GM19395 (cell line): ENCODE results near the gene TRIM52.

Experiments used
- ATAC-seq: cut with Tn5 transposase; IDR thresholded peaks from one replicate; pipeline ENCODE4 v1.9.1; 2021; ENCODE audit warnings: mild to moderate bottlenecking, moderate library complexity; ENCODE audit not compliant: unreplicated experiment

TRIM52 gene

GRCh38 chr5:181259283-181259682 is 1.7 kb downstream of the TRIM52 start:
- no peak for ATAC-seq

- ATAC-seq: no peak
Observed at GRCh38 chr5:181258576-181258975, 2.4 kb downstream of the TRIM52 start.

DNA sequence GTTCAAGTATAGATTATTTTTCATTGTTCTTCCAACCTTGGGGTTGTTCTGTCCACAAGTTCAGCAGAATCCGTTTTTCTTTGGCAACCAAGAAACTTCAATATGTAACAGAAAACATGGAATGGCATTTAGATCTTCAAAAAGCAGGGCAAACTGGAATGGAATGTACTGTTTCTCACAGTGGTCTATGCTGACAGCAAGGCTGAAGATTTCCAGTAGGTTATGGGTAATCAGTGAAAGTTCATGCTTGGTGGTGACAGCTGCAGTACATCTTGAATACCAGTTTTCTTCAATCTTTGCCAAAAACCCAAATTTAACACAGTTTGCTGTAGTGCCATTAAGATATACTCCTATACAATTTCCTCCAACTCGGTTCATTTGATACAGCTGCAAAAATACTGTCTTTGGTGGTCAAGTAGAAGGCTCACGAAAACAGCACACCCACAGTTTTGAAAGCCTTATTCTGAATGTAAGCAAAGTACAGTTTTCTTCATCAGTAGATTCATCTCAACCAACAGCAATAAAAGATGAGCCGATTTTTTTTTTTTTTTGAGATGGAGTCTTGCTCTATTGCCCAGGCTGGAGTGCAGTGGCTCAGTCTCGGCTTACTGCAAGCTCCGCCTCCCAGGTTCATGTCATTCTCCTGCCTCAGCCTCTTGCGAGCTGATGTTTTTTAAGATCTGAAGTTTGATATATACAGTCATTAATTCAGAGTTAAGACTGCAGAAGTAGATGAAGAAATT is 4.9 kb downstream of the TRIM52 start:
- no peak for ATAC-seq

DNA sequence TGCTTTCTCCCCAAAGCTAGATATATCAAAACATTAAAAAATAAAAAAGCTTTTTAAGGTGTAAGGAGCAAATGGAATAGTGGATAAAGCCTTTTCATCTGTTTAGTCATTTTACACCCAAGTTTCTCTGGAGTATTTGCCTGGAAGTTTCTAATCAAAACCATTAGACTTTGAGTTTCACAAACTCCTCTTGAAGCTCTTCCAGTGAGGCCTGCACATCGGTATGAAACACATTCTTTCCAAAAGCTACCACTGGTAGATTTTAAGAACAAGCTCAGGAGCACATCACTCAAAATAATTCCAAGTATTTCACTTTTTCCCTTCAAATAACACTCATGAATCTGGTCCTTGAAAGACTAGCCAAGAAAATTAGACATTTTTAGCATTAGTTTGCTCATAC is 5.7 kb downstream of the TRIM52 start:
- no peak for ATAC-seq

- no peak for ATAC-seq
Observed at GRCh38 chr5:181248277-181248676, 12.7 kb downstream of the TRIM52 start.

- ATAC-seq: peak; percentile 45
Observed at GRCh38 chr5:181246276-181247049, 14.5 kb downstream of the TRIM52 start.

DNA sequence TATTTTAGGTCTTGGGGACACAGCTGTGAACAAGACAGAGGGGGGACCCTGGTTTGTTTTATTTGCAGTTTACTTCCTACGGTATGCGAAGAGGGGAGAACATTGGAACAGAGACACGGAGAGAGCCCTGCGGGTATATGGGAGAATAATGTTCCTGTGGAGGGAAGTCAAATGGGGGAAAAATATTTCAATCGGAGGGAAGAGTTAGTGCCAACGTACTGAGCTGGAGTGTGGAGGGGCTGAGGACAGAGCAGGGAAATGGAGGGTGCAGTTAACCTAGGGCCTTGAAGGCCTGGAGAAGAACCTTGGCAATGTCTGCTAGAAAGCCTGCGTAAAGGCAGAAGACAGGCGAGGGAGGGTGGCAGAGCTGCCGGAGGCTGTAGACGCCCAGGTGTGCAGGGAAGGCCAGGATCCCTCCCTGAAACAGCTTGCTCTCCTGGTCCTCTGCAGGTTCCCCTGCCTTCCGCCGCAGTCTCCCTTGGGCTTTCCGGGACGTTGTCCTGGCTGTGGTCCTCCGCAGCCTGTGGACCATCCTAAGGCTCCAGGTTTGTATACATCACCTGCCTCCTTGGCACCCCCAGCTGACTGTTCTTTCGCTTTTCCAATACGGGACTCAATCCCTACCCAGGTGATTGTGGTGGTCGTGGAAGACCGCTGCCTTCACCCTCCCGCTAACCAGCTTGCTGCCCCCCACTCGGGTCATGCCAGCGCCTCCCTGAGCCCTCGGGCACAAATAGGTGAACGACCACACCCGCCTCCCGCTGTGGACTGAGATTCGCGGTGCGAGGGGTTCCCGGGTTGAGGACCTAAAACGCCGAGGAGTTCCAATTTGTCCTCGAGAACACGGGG is 15.3 kb downstream of the TRIM52 start:
- ATAC-seq: peak; percentile 8

DNA sequence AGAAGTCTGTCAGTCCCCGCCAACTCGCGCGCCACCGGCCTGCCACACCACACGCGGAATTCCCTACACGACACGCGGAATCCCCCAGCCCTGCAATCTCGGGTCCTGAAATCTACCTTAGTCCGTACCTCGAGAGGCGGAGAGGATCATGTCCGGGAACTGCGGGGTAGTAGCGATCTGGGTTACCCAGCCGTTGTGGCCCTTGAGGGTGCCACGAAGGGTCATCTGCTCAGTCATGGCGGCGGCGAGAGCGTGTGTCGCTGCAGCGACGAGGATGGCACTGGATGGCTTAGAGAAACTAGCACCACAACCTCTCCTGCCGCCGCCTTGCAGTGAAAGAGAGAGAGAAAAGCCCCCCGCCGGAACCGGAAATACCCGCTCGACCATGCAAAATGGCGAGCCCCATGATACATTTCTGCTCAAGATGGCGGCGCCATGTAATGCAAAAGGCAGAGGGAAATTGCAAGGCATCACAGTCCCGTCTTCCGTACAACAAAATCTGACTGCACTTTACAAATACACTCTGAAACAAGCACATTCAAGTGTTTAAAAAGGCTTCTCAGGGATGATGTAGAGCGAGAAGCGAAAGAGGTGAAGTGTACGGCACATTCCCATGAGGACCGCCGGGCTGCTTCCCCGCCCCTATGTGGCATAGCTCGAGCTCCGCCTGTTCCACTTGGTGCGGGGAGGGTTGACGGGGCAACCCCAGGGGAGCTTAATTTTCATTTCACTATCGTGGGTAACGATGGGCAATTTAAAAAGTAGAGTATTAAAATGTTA is 17.2 kb downstream of the TRIM52 start, which contains the start of gene RACK1:
Gene RACK1, minus strand, starts transcription at position 343 of the 780 bp plus-strand sequence. Its CDS starts 106 bp downstream, at position 237.
- ATAC-seq: peak; percentile 67

GRCh38 chr5:181243018-181243563 is 17.9 kb downstream of the TRIM52 start:
- ATAC-seq: no peak

DNA sequence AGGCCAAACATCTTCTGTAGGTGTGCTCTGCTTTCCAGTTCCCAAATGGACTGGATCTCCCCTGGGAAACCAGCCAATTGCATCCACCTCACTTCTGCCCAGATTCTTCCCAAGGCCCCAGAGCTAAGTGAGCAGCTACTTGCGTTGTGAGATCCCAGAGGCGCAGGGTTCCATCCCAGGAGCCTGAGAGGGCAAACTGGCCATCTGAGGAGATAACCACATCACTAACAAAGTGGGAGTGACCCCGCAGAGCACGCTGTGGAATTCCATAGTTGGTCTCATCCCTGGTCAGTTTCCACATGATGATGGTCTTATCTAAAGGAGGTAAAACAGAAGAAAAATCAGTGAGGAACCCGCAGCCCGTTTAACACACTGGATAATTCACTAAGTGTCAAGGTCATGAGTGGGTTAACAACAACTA is 18.9 kb downstream of the TRIM52 start:
- ATAC-seq: no peak

- ATAC-seq: no peak
Observed at GRCh38 chr5:181241393-181241975, 19.5 kb downstream of the TRIM52 start.

DNA sequence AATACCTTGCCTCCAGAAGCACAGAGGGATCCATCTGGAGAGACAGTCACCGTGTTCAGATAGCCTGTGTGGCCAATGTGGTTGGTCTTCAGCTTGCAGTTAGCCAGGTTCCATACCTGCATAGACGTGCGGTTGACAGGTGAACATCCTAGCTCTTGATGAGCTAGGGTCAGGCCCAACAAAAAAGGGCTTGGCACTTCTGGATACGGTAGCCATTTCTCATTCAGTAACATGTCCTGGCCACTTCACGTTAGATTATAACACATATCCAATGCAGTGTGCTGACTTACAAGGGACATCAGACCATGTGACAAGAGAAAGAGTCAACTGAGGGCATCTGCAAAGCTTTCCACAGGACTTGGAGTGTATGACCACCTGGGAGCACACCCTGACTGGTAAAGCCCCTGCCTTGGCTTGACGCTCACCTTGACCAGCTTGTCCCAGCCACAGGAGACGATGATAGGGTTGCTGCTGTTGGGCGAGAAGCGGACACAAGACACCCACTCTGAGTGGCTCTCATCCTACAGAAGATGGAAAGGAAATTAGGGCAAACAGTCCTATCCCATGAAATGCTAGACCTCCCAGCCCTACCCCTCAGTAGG is 21.8 kb downstream of the TRIM52 start:
- ATAC-seq: no peak

DNA sequence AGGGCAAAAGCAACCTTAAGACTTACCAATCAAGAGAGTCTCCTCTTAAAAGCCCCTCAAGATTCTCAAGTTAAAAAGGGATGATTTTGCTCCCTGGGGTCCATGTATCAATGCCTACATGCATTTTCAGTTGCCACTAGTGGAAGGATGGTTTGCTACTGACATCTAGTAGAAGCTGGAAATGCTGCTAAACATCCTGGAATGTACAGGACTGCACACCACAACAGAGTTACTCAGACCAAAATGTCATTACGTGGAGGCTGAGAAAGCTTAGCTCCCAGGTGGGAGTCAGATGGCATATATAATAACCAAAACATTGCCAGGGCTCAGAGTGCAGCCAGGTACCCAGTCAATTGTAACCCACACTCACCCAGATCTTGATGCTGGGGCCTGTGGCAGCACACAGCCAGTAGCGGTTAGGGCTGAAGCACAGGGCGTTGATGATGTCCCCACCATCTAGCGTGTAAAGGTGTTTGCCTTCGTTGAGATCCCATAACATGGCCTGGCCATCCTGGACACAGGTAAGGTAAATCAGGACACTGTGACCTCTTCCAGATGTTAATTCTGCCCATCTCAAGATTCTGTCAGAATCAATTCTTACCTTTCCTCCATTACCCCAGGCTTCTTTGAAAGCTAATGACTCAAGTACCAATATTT is 23.1 kb downstream of the TRIM52 start:
- no peak for ATAC-seq

- no peak for ATAC-seq
Observed at GRCh38 chr5:181236954-181237641, 23.8 kb downstream of the TRIM52 start.

- ATAC-seq: no peak
Observed at GRCh38 chr5:181236471-181236870, 24.5 kb downstream of the TRIM52 start.

DNA sequence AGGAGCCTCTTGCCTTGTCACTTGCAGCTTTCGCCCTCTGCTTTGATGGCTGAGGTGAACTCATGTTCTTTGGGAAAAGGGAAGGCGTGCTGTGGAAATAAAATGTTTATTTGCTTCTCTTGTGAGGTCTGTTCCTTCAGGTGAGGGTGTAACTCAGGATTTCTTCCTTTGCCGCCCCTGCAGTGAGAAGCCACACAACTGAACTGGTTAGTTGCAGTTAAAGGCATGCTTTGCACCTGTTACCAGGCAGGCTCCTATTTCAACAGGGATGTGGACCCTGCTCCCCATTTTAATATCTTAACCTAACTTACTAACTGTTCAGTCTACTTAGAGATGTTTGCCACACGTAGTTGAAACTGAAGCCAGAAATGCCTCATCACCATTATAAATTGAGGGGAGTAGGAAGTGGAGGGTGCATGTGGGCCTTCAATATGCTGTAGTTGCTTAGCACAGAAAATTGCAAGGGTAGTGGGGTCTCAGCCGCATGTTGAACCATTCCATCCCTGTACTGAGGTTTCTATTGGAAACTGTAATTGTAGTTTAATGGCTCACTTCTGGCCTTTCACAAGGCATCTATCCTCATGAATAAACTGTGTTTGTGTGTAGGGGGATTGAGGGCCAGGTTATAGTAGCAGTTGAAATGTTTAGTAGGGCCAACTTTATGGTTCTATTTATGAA is 25.1 kb downstream of the TRIM52 start:
- ATAC-seq: no peak

- ATAC-seq: no peak
Observed at GRCh38 chr5:181235323-181235688, 25.6 kb downstream of the TRIM52 start.
